ENCODE measurements around the gene TUBB1.

Gene TUBB1

DNA sequence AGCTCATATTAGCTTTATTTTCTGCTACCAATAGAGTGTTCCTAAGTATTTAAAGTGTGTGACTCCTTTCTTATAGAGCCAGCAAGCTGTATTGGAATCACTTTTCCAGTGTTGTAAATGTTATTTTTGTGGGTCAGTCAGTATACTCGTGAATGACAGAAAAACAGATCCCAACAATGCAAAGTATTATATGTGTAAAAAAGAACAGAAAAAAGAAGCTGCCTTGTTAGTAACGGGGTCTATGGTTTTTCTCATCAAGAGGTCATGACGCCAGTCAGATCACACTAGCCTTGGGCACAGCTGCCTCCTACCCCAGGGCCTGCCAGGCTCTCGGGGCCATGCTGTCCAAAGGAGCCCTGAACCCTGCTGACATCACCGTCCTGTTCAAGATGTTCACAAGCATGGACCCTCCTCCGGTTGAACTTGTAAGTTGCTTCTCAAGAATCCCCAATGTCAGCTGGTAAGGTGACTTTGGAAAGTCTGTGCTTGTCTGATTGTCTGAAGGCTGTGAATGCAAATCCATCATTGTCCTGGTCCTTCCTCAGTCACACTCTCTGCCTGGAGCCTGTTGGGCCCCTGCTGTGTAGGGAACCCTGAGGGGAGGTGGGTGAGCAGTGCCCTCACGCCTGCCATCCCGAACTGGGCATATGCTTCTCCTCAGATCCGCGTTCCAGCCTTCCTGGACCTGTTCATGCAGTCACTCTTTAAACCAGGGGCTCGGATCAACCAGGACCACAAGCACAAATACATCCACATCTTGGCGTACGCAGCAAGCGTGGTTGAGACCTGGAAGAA is 28.4 kb upstream of the TUBB1 start:
- DNase-seq = no peak

DNA sequence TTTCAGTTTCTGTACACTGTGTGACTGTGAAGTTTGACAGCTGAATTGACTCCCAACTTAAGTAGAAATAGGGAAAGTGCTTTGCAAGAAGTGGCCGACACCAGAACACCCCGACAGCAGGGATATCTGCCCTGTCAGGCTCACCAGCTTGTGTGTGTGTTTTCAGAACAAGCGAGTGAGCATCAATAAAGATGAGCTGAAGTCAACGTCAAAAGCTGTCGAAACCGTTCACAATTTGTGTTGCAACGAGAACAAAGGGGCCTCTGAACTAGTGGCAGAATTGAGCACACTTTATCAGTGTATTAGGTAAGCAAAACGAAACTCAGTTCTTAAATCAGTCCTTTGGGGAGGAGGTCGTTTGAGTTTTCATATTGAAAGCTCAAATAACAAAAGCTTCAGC is 27.5 kb upstream of the TUBB1 start:
- no peak for DNase-seq

DNA sequence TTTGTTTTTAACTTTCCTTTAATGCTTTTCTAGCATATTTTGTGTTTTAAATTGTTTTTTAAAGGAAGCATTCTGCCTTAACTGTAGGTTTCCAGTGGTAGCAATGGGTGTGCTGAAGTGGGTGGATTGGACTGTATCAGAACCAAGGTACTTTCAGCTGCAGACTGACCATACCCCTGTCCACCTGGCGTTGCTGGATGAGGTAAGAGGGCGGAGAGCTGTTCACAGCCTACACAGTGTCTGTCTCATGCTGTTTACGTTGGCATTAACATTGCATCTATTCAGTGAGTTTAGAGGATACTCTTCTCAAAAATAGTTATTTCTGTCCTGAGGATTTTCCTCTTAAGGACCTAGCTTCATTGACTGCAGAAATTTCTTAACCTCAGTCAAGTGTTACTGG is 26.3 kb upstream of the TUBB1 start:
- no peak for DNase-seq

DNA sequence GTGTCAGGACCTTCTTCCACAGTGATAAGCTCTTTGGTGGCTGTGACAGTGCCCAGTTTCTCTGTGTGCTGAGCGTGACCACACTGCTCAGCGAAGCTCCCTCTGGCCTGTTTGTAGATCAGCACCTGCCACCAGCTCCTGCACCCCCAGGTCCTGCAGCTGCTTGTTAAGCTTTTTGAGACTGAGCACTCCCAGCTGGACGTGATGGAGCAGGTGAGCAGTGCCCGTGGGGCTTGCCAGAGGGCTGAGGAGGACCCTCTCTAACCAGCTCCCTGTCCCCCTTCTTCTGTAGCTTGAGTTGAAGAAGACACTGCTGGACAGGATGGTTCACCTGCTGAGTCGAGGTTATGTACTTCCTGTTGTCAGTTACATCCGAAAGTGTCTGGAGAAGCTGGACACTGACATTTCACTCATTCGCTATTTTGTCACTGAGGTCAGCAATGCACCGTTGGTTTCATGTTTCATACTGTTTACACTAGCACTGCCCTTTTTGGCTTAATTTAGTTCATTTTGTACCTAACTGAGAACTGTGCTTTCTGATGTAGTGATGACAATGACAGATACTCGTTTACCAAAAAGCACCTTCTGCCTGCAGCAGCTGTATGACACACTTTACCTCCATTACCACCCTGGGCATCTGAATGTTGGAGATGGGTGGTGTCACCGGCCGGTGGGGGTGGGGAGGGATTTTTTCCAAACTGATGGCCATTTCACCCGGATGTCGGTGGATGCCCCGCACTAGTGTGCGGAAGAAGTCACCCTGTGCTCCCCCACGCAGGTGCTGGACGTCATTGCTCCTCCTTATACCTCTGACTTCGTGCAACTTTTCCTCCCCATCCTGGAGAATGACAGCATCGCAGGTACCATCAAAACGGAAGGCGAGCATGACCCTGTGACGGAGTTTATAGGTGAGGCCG is 25.6 kb upstream of the TUBB1 start:
- DNase-seq = no peak

DNA sequence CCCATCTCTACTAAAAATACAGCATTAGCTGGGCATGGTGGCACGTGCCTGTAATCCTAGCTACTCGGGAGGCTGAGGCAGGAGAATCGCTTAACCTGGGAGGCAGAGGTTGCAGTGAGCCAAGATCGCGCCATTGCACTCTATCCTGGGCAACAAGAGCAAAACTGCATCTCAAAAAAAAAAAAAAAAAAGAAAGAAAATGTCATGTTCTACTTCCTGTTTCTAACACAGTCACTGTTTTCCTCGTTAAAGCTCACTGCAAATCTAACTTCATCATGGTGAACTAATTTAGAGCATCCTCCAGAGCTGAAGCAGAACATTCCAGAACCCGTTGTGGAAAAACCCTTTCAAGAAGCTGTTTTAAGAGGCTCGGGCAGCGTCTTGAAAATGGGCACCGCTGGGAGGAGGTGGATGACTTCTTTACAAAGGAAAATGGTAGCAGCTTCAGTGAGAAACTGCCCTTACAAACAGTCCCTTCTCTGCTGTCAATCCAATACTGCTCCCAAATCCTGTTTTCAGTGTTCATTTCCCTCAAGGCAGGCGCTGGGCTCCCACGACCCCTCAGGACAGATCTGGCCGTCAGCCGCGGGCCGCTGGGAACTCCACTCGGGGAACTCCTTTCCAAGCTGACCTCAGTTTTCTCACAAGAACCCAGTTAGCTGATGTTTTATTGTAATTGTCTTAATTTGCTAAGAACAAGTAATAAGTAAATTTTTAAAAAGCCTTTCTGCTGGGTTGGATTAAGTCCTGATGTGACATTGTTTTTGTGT is 24.7 kb upstream of the TUBB1 start:
- DNase-seq = no peak

DNA sequence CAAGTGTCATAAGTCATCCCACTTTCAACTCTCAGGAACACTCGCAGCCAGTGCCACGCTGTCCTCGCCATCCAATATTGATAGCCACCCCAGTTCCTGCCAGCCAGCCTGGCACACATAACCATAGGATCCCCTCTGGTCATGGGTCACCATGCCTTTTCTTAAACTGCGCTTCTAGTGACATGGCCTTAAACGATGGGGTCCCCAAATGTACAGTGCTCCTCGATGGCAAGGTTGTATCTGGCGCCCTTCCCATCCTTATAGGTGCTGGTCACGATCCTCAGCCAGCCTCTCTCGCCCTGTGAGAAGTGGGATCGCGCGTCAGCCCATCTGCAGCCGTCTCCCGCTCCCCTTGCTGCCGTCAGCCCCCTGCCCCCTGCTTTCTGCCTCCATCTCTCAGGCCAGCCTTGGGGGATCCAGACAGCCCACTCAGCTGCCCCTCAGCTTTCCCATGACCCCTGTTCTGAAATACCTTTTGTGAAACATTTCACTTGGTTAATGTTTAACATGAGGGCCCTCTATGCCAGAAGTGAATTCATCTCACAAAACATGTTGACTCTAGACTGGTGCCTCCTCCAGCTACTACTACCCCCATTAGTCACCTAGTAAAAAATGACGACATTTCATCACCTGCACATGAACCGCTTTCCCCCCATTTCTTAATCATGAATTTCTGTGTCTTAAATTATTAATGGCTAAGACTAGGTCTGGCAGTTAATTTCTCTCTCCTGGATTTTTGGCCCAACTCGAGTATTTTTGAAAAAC is 23.6 kb upstream of the TUBB1 start:
- no peak for DNase-seq

DNA sequence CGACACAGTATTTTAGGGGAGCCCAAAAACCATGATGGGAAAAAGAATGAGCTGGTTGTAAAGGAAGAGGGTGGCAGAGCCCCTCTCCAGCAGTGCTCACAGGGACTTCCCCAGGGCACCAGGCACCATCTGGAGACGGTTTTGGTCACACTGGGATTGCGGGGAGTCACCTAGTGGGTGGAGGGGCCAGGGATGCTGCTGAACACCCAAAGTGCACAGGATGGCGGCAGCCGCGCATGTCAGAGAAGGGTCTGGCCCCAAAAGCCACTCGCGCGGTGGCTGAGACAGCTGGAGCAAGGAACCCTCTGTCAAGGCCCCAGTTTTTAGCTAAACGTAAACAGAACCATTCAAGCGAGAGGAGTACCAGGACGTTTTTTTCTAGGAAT is 23.0 kb upstream of the TUBB1 start:
- DNase-seq = no peak

DNA sequence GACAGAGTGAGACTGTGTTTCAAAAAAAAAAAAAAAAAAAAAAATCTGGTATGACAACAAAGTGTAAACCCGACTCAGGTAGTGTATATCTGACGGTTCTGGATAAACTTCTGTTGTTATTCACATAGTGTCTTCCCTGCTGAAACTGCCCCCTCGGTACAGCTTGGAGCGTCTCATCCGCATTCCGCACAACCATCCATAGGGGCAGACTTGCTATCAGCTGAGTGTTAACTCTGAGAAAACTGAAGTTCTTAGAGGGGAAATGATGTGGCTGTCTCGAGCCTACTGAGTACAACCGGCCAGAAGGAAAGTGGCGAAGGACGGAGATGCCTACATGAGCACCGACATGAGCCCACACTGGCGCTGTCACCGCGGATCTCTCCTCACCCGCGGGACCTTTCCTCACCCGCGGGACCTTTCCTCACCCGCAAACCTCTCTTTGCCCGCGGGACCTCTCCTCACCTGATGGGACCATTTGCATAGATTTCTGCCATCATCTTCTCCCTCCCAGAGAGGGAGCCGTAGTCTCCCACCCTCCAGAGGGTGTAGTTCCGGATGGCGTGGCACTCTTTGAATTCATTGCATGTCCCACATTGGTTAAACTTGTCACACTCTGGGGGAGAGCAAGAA is 22.0 kb upstream of the TUBB1 start:
- DNase-seq = no peak

DNA sequence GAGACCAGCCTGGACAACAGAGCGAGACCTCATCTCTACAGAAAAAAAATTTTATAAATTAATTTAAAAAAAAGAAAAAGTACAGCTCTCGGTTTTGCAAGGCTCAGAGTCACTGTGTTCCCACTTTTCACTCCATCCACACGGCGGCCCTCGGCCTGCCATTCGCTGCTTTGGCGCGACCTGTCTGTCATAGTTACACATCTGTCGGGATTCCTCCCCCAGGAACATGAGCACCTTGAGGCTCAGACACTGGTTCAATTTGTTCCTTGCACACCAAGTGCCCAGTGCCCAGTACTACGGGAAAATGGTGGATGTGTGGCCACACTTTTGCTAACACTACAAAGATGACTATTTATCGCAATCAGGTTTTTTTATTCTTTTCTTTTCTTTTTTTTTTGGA is 20.6 kb upstream of the TUBB1 start:
- DNase-seq = no peak

DNA sequence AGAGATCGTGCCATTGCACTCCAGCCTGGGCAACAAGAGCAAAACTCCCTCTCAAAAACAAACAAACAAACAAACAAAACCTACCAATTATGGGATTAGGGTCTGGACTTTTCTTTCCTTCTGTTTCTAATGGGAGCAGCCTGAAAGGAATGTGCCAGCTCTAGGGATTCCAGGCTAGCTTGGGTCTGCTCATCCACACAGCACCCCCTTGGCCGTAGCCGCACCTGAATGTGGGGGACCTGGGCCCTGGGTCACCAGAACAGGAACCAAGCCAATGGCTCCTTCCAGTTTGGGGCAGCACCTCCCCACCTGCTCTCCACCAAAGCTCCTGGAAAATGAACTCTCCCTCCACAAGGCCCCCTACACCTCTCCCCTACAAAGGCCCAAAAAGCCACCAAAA is 18.9 kb upstream of the TUBB1 start:
- no peak for DNase-seq

DNA sequence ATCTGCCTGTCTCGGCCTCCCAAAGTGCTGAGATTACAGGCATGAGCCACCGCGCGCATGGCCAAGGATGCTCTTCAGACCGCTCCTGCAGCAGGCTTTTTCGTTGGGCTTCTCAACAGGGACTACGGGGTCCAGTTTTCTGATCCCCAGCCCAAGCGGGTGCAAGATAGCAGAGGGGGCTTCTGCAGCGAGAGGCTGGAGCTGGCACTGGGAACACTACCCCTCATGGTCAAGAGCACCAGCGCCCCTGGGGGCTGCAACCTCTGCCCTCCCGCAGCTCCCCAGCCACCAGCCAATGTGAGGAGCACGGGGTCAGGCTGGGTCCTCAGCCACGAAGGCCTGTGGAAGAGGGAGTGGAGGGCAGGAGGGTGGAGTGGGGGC is 18.2 kb upstream of the TUBB1 start:
- no peak for DNase-seq

DNA sequence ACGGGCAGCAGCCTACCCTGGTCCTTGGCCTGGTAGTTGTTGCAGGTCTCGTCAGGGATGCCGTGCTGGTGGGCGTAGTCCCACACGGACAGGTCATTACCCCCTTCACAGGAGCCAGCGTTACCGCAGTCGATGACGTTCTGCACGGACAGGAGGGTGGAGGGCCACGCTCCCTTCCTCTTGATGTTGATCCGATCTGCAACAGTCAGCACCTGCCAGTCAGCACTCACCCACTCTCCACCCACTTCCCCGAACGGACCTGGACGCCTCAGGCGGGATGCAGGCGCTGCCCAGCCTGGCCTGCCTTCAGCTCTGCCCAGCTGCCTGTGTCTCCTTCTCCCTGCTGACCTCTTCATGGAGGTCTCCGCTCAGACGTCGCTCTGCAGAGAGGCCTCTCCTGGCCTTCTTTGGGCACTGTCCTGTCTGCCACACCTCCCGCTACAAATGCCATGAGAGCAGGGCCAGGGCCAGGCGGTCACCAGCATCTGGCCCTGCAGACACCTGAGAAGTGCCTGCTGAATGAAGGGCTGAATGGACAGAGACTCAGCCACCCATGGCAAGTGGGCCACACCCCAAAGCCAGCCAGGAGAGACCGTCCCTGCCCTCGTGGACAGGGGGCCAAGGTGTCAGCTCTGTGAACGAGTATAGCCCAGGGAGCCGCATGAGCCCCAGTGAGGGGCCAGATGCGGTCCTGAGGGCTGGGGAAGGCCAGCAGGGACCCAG is 17.6 kb upstream of the TUBB1 start:
- DNase-seq = no peak

DNA sequence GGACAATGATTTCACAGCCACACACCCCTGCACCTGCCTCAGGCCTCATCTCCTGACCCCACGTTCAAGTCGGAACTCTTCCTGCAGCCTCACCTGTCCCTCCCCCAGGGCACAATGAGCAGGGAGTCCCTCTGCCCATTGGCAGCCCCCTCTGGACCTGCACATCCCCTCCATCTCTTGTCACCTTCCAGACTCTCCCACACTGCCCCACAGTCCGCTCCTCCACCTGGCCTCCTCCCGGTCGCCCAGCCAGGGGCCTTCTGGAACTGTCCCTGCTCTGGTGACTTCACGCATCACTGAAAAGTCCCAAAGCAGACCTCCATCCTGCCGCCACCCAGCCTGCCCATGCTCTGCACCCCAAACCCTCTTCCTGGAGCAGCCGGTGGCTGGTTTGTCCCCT is 16.8 kb upstream of the TUBB1 start:
- no peak for DNase-seq

DNA sequence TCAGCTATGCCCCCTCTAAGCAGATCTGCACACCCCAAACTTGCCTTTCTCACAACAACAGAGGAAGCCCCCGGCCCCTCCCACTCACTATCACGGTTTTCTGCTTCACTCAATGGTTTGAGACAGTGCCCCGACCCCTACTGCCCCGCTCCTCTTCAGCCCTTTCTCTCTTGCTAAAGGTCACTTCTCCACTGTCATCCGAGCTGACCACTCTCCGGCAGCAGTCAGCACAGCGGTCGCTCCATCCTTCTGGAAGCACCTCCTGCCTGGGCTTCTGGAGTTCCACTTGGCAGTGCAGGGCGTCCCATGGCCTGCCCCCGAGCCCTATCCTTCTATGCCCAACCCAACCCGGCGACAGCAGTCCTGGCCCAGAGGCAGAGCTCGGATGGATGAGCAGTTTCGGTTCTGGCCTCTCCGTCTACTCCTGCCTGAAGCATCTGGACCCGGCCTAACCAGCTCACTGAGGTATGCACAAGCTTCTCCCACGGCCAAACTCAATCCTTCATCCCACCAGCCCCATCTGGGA is 16.3 kb upstream of the TUBB1 start:
- no peak for DNase-seq

DNA sequence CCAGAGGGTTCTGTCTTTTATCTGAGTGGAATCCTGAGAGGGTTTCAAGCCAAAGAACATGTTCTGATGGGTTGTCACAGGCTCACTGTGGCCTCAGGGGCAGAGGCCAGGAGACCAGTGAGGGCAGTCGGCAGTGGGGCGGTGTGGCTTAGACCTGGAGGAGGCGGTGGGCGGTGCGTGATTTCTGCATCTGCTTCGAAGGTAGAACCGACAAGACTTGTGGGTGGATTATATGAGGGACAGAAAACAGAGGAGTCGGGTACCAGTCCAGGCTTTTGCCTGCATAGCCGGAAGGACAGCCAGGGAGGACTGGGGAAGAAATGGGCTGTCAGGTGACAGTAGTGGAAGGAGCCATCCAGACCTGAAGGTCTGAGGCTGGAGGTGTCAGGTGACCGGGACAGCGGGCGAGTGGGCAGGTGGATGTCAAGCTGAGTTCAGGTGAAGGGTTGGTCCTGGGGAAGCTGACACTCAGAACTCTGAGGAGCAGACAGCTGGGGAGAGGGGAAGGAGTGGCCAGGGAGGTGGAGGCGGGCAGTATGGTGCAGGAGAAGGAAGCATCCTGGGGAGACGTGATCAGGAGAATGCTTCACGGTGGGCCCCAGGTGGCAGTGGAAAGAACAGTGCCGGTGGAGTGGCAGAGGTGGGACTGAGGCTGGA is 15.3 kb upstream of the TUBB1 start:
- DNase-seq = no peak

DNA sequence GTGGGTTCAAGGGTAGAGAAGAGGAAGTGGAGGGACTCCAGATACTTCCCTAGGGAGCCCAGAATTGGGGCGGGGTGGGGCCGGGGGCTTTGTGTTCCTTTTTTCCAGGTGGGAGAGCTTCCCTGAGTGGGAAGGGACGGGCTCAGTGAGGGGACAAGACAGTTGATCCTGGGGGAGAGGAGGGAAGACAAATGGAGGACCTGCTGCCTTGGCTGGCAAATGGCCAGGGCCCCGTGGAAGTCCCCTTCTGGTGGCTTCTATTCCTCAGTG is 14.8 kb upstream of the TUBB1 start:
- peak in 2 of 6 experiments; percentile 50 to 60 for DNase-seq

DNA sequence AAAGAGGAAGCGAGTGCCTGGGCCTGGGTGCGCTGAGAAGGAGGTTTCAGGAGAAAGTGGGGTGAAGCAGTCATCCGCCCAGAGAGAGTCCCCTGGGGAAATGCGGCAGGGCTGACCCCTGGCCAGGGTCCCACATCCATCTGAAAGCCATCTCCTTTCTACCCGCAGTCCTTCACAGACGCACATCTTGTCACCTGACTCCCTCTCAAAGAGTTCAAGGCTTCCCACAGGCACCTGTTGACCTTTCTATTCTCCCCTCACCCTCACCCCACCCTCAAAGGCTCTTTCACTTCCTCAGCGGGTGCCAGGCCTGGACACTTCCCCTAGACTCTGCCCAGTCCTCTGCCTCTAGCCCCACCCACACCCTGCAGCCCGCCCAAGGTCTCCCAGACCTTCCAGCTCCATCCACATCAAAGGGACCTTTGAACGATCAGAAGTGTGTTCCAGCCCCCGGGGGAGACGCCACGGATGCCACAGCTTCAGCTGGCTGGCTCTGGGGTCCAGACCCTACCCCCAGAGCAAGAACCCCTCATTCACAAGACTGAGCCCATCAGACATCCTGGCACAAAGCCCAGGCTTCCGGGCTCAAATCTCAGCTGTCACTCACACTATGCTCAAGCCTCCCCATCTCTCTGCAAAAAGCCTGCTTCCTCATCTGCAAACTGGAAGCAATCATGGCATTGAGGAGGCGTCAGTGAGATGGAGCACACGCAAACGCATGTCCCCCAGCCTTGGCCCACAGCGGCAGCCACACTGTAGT is 14.3 kb upstream of the TUBB1 start:
- DNase-seq = peak; percentile 18 to 57 (median 42)

DNA sequence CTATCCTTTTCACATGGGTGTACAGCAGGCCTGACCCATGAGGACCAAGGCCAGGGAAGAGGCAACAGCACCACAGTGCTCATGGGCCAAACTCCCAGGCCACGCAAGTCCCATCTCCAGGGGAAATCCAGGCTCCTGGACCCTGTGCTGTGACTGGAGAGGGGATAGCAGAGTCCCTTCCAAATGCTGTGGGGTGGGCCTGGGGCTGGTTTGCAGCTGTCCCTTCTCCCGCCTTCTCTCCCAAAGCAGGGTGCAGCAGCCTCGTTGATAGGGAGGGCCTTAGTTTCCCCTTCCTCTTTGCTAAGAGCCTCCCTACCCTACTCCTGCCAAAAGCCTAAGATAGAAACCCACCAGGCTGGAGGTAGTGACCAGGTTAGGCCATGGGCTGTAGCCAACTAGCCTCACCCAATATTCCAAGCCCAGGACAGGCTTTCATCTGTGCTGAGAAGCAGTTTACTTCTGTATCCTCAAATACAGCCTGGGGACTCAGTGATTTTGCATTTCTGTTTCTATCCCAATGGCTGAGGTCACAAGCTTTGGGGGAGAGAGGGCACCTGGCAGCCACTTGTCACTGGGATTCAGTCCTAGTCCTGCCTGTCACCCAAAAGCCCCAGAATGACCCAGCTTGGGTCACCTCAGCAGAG is 13.6 kb upstream of the TUBB1 start:
- no peak for DNase-seq

DNA sequence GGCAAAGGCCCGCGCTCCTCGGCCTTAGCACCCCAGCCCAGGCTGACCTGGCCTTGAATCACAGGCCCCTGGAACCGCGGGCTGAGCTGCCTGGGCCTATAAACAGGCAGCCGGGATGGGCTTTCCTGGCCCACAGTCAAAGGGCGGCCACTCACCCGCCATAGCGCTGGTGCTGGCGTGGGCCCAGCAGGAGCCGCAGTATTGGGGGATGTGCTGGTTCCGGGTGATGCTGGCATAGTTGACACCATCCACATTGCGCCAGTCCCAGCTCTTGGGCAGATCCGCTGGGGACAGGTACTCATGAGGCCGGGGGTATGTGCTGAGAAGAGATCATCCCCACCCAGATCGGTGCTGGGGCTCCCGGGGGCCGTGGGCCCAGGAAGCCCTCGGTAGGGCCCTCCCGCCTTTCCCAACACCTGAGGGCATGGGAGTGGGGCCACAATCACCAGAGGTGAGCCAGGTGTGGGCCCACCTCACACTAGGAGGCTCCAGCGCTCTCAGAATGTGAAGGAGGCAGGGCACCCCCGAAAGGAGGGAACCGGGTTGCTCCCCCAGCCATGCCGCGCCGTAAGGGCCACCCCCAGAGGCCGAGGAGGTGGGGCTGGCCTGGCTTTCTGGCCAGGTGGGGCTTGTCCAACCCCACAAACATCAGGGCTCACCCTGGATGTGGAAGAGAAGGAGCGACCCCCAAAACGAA is 12.9 kb upstream of the TUBB1 start:
- DNase-seq = peak in 1 of 6 experiments; percentile 20

All from stimulated activated naive CD4-positive, alpha-beta T cell (primary cell).